Peyer's patch (tissue), 4 donors: ENCODE data around the gene LAMA5. TPM values are rescaled to one million over a fixed set of nuclear protein-coding genes. Genes with fewer than 3 reads are reported as not detected.

Experiments used
- DNase-seq, 3 donors: peaks; one replicate each; pipeline ENCODE4 v3.0.0-alpha.2; 2017 to 2019
- H3K27ac ChIP-seq, 4 donors: fragments of 200-600 bp; sonication (generic); one replicate each; pipeline ENCODE4 v1.5.1; 2016 to 2019
- H3K27me3 ChIP-seq, 2 donors: fragments of 200-600 bp; sonication (generic); one replicate each; pipeline ENCODE4 v1.5.1; 2019
- H3K36me3 ChIP-seq, 3 donors: fragments of 200-600 bp; sonication (generic); one replicate each; pipeline ENCODE4 v1.5.1; 2016 to 2019
- H3K4me1 ChIP-seq, 4 donors: fragments of 200-600 bp; sonication (generic); one replicate each; pipeline ENCODE4 v1.5.1; 2016 to 2019
- H3K4me3 ChIP-seq, 4 donors: fragments of 200-600 bp; sonication (generic); 1 replicate in 3 of 4; 2 replicates in 1 of 4; pipeline ENCODE4 v1.5.1; 2016 to 2019; ENCODE audit warnings: mild to moderate bottlenecking in 1 of 4
- H3K9me3 ChIP-seq, 4 donors: fragments of 200-600 bp; sonication (generic); one replicate each; pipeline ENCODE4 v1.5.1; 2016 to 2019; ENCODE audit warnings: mild to moderate bottlenecking in 1 of 4
- CTCF ChIP-seq, 6 experiments: fragments of 450-650 bp in 4 of 6; fragments of 200-600 bp in 2 of 6; sonication (generic) in 1 of 6; IDR thresholded peaks; one replicate each; pipeline ENCODE4 v1.5.1; 2017 to 2019; ENCODE audit warnings: antibody characterized with exemption in 6 of 6, mild to moderate bottlenecking in 3 of 6, moderate library complexity in 1 of 6
- POLR2A ChIP-seq, 2 donors: fragments of 450-650 bp; IDR thresholded peaks; one replicate each; pipeline ENCODE4 v1.5.1; 2017; ENCODE audit warnings: antibody characterized with exemption in 2 of 2, mild to moderate bottlenecking in 2 of 2, moderate library complexity in 2 of 2
- total RNA-seq, 4 donors: library from RNA; depleted of rRNA; stranded (reverse); fragments of >200 nt; gene quantifications; one replicate each; pipeline ENCODE4 v1.1.0, GENCODE V29; 2016

LAMA5 gene
- total RNA-seq, 4 donors from 2014 or later = 31.2 to 328 (median 87.3) TPM

- H3K4me3 ChIP-seq = no peak overlapping the region
- peak overlapping the region in 3 of 4 donors; percentile 12 to 58 (median 39) for H3K27ac ChIP-seq
- H3K36me3 ChIP-seq = no peaks in the 10 kb centered on the region
Observed at GRCh38 chr20:62360854-62361798, 6.0 kb downstream of the LAMA5 start.

GRCh38 chr20:62359491-62360121 is 7.5 kb downstream of the LAMA5 start:
- Histone ChIP-seq H3K27ac (peak overlapping the region in 3 of 4 donors; percentile 17 to 89 (median 77)), H3K4me3 (no peak overlapping the region), H3K27me3 (no peaks in the 10 kb centered on the region), H3K9me3 (no peaks in the 10 kb centered on the region), H3K4me1 (peaks cover 0 to 83% (median 0%) of the 10 kb centered on the region in 4 donors), H3K36me3 (no peaks in the 10 kb centered on the region)
- TF ChIP-seq POLR2A (IDR thresholded peaks at IDR 0.05) = no peak
- no peak for TF ChIP-seq CTCF (IDR thresholded peaks at IDR 0.05)
- no peak for DNase-seq

More at GRCh38 chr20:62360854-62361798, 6.0 kb downstream of the LAMA5 start:
- peaks cover 0 to 77% (median 4%) of the 10 kb centered on the region in 4 donors for H3K4me1 ChIP-seq
- H3K27me3 ChIP-seq = no peaks in the 10 kb centered on the region
- no peak for TF ChIP-seq POLR2A (IDR thresholded peaks at IDR 0.05)
- H3K9me3 ChIP-seq = no peaks in the 10 kb centered on the region
- DNase-seq = no peak

GRCh38 chr20:62359043-62359490 is 8.0 kb downstream of the LAMA5 start:
- H3K4me3 ChIP-seq = no peak overlapping the region
- TF ChIP-seq POLR2A (IDR thresholded peaks at IDR 0.05) (no peak), CTCF (IDR thresholded peaks at IDR 0.05) (no peak)
- no peak for DNase-seq
- peak overlapping the region; percentile 17 to 89 (median 58) for H3K27ac ChIP-seq
- no peaks in the 10 kb centered on the region for H3K36me3 ChIP-seq
- no peaks in the 10 kb centered on the region for H3K27me3 ChIP-seq
- H3K9me3 ChIP-seq = no peaks in the 10 kb centered on the region
- H3K4me1 ChIP-seq = peaks cover 0 to 81% (median 0%) of the 10 kb centered on the region in 4 donors

GRCh38 chr20:62358171-62359042 is 8.7 kb downstream of the LAMA5 start:
- H3K36me3 ChIP-seq = no peaks in the 10 kb centered on the region
- H3K9me3 ChIP-seq = no peaks in the 10 kb centered on the region
- no peak overlapping the region for H3K4me3 ChIP-seq
- H3K4me1 ChIP-seq = peaks cover 0 to 75% (median 0%) of the 10 kb centered on the region in 4 donors
- TF ChIP-seq CTCF (IDR thresholded peaks at IDR 0.05) = no peak
- no peak for TF ChIP-seq POLR2A (IDR thresholded peaks at IDR 0.05)
- H3K27me3 ChIP-seq = no peaks in the 10 kb centered on the region
- DNase-seq = no peak
- peak overlapping the region; percentile 40 to 89 (median 70) for H3K27ac ChIP-seq

- H3K27me3 ChIP-seq = no peaks in the 10 kb centered on the region
- H3K4me1 ChIP-seq = peaks cover 0 to 73% (median 0%) of the 10 kb centered on the region in 4 donors
- no peak for DNase-seq
- TF ChIP-seq POLR2A (IDR thresholded peaks at IDR 0.05) (no peak), CTCF (IDR thresholded peaks at IDR 0.05) (no peak)
- peak overlapping the region in 1 of 4 donors; percentile 2 for H3K4me3 ChIP-seq
- no peaks in the 10 kb centered on the region for H3K9me3 ChIP-seq
- no peaks in the 10 kb centered on the region for H3K36me3 ChIP-seq
- H3K27ac ChIP-seq = peak overlapping the region; percentile 40 to 89 (median 70)
Observed at GRCh38 chr20:62357681-62358080, 9.4 kb downstream of the LAMA5 start.
